HG03025 (cell line): Measurements from ENCODE around the gene ZNF445.
"Not testable (repeated sequence)": the region's sequence is repeated elsewhere in the genome, so short reads cannot be mapped to it uniquely, and the experiment has no call there.

Experiments
- ATAC-seq: cut with Tn5 transposase; IDR thresholded peaks from one replicate; pipeline ENCODE4 v1.9.1; 2021; ENCODE audit warnings: mild to moderate bottlenecking, moderate library complexity; ENCODE audit not compliant: unreplicated experiment, low FRiP score

The ZNF445 gene

GRCh38 chr3:44477312-44478030, at the start of gene ZNF445:
Gene ZNF445 (minus strand): TSS chr3:44477670. CDS start chr3:44455549, 22,121 bp downstream.
- ATAC-seq = peak; percentile 81

- no peak for ATAC-seq
Observed at GRCh38 chr3:44525060-44525459, 47.6 kb upstream of the ZNF445 start.

- ATAC-seq = no peak
Observed at GRCh38 chr3:44522494-44522933, 45.0 kb upstream of the ZNF445 start.

GRCh38 chr3:44521721-44522120, 44.3 kb upstream of the ZNF445 start:
- ATAC-seq = no peak

GRCh38 chr3:44518782-44519156, 41.3 kb upstream of the ZNF445 start:
- ATAC-seq = no peak

GRCh38 chr3:44516230-44516629, 38.8 kb upstream of the ZNF445 start:
- ATAC-seq = no peak

GRCh38 chr3:44513513-44513912, 36.0 kb upstream of the ZNF445 start:
- no peak for ATAC-seq

GRCh38 chr3:44511238-44511566, 33.7 kb upstream of the ZNF445 start:
- ATAC-seq = no peak

GRCh38 chr3:44510000-44510368, 32.5 kb upstream of the ZNF445 start:
- ATAC-seq = peak; percentile 40

GRCh38 chr3:44509393-44509921, 32.0 kb upstream of the ZNF445 start:
- no peak for ATAC-seq

- no peak for ATAC-seq
Observed at GRCh38 chr3:44506961-44507360, 29.5 kb upstream of the ZNF445 start.

GRCh38 chr3:44506556-44506955, 29.1 kb upstream of the ZNF445 start:
- ATAC-seq = no peak

GRCh38 chr3:44504566-44504965, 27.1 kb upstream of the ZNF445 start:
- no peak for ATAC-seq

- not testable (repeated sequence) for ATAC-seq
Observed at GRCh38 chr3:44503178-44503577, 25.7 kb upstream of the ZNF445 start.

- no peak for ATAC-seq
Observed at GRCh38 chr3:44501971-44502370, 24.5 kb upstream of the ZNF445 start.

- ATAC-seq = not testable (repeated sequence)
Observed at GRCh38 chr3:44499899-44500168, 22.4 kb upstream of the ZNF445 start.

GRCh38 chr3:44499149-44499898, 21.9 kb upstream of the ZNF445 start:
- no peak for ATAC-seq

GRCh38 chr3:44495636-44496415, 18.4 kb upstream of the ZNF445 start:
- ATAC-seq = no peak

- ATAC-seq = no peak
Observed at GRCh38 chr3:44492496-44492895, 15.0 kb upstream of the ZNF445 start.

- no peak for ATAC-seq
Observed at GRCh38 chr3:44482721-44483120, 5.3 kb upstream of the ZNF445 start.

- ATAC-seq = no peak
Observed at GRCh38 chr3:44478606-44479094, 1.2 kb upstream of the ZNF445 start.
